GM19328 (cell line): Measurements from ENCODE around the gene DDO.

Experiments used
- ATAC-seq: cut with Tn5 transposase; IDR thresholded peaks from one replicate; pipeline ENCODE4 v1.9.1; 2021; ENCODE audit warnings: mild to moderate bottlenecking, moderate library complexity; ENCODE audit not compliant: unreplicated experiment

Gene DDO

DNA sequence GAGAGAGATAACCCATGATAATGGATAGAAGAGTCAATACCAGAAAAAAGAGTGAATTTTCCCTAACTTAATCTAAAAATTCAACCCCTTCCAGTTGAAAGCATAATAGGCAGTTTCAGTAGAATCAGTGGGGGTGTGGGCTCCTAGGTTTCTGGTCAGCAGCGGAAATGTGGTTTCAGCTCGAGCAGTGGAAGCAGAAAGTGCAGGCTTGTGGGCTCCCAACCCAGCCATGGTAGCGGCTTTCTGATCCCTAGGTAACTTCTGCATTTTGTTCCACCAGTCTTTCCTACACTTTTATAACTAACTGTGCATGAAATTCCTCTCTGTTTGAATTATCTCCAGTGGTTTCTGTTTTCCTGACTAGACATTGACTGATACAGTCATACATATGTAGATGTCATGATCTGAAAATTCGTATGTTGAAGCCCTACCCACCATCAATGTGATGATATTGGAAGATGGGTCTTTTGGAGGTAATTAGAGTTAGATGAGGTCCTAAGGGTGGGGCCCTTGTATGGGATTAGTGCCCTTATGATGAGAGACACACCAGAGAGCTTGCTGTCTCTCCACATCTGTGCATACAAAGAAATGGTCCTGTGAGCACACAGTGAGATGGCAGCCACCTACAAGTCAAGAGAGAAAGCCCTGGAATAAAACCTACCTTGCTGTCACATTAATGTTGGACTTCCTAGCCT lies 6.5 kb upstream of the DDO start:
- ATAC-seq = no peak

DNA sequence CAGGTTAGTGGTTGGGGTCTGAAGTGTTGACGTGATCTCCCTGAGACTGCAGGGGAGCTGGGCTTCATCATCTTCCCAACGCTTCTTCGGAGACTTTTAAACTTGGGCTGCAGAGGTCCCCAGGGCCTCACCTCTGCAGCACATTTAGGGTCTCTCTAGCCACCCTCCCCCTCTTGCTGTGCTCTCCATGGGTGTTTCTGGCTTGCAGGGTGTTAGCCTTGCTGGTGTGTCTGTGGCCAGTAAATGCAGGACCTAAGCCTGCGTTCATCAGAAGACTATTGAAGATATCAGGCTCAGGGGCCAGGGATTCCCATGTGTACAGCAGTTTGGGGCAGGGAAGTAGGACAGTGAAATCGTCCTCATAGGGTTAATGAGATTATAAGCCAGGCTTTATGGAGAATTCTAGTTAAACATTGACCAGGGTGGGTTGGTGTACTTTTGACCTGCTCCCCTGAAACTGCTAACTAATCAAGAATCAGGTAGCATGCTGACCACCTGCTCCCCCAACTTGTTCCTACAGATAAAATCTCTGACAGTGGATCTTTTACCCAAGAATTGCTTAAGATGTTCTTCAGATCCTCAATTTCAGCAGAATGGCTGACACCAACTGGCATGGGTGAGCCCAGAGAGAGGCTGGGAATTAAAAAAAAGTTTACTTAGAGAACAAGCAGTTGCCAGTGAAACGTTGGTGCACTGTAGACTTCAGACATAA lies 3.8 kb upstream of the DDO start:
- ATAC-seq = no peak

DNA sequence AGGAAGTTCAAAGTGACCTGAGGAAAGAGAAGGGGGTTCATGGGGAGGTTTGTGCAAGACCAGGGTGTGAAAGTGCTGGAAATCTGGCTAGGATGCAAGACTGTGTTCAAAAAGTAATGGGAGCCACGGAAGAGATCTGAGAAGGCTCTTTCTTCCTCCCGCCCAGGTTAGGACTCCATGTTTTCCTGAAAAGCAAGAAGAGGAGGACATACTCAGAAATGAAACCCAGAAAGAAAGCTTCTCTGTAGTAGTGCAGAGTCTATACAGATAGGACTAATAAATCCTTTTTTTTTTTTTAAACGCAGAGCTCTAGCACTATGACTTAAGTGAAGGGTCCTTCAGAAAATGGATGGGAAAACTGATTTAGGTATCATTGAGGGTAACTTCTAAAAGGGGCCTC lies 3.2 kb upstream of the DDO start:
- ATAC-seq = no peak

DNA sequence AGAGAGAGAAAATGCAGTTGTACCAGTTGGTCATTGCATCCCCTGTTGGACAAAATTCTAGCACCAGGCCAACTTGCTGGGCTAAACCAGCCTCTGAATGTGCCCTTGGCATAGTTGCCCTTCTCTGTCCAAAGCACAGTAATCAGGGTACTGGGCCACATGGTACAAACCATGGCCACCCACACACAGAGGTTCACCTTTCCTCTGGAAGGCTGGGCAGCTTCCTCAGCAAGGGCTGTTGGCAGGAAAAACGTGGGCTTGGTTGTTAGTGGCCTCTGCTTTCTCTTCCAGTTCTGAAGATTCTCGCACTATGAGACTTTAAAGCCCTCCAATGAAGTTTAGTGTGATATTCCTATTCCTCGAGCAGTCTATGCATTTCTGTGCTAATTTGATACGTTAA lies 706 bp downstream of the DDO start:
- ATAC-seq = no peak

DNA sequence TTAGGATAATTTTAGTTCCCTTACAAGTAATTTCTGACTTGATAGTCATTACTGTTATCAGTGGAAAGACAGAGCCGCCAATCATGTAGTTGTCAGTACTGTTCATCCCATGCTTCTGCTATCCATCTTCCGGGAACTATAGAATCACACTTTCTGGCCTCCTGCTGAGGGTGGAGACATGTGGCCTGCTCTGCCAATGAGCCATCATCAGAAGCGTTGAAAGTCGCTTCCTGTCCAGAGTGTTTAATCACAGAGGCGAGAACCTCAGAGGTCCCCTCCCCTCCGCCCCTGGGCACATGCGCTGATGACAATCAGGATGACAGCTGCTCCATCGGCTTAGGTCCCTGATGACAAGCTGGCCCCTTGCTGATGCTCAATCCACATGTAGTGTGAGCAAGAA lies 3.0 kb downstream of the DDO start:
- no peak for ATAC-seq

DNA sequence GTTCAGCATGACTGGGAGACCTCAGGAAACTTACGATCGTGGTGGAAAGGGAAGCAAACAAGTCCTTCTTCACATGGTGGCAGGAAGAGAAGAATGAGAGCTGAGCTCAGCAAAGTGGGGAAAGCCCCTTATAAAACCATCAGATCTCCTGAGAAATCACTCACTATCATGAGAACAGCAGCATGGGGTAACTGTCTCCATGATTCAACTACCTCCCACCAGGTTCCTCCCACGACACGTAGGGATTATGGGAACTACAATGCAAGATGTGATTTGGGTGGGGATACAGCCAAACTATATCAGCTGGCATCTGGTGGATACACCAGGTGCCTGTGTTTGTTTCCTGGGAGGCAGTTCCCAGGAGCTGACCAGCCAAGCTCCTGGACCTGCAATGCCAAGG lies 4.9 kb downstream of the DDO start:
- ATAC-seq = no peak

DNA sequence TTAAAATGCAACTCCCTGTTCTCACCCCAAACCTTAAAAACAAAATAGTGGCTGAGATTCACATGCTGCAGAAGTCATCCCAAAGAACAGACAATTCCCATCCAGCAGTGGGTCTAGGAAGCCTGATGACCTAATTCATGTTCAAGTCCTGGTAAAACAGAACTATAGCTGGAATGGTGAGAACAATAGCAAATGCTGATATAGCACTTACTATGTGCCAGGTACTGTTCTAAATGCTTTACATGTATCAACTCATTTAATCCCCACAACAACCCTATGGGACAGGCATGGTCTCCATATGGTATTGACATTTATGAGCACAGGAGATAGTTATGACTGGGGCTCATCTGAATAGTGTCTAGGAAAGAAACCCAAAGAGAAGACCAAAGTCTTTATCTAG lies 5.6 kb downstream of the DDO start:
- no peak for ATAC-seq

DNA sequence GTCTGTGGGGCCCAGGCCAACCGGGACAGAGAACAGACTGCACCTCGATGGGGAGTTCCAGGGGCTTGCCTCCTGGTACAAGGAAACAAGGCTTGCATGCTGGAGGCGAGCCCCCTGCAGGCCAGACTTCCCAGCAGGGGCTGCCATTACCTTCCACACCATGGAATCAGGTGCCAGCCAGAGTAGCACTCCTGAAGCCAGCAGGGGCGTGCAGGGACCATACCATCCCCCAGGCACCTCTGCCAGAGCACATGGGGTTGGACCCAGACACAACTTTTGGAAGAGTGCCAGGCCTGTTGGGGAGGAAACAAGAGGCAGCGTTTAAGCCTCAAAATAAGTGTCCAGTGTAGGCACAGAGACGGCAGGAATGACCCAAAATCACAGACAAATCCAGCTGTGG lies 6.5 kb downstream of the DDO start:
- ATAC-seq = no peak

DNA sequence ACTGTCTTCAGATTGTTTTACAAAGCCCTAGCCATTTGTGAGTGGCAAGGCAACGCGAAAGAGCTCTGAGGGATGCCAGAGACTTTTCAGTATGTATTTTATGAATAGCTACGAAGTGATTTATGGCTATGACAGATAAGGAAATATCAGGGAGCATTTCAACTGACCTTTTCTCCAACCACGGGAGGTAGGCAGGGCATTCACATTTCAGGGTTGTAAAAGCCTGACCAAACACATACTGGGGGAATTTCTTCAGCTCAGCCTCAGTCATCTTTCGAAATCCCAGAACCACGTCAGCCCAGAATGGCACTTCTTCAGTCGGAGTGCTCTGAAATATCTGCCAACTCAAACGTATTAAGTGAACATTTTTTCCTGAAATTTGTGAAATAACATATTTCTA lies 10.8 kb downstream of the DDO start:
- no peak for ATAC-seq

DNA sequence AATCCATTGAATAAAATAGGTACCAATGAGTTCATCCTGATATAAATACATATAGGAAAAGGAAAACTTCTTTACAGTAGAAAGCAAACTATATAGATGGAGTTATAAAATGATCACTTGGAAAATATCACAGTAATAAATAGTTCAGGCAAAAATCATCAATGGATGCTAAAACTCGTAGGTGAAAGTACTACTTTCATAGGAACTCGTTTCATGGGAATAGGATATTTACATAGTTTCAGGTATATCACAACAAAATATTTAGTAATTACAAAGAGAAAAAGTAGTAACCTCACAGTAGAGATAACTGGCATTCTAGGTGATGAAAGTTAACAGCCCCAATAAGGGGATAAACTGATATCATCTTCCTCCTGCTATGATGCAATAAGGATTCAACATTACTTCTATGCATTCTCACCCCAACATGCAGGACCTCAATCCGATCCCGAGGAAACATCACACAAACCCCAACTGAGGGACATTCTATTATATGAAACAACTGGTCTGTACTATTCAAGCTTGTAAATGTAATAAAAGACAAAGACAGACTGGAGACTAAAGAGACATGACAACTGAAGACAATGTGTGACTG lies 13.7 kb downstream of the DDO start:
- ATAC-seq = no peak

DNA sequence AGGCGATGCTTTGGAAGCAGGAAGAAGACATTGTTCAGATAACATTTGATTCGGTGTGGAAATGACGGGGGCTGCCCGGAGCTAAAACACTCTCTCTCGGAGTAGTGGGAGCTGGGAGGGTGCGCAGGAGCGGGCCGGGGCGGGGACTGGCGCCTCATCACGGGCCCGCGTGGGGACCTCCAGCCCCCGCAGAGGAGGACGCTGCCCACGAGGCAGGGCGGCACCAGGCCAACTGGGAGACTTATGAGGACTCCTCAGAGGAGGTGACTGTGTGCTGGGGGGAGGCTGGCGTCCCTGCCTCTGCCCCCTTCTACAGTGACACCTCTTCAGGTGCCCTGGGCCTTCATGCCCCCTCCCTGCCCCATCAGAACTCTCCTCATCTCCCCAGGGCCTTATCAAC lies 15.2 kb downstream of the DDO start:
- ATAC-seq = no peak

DNA sequence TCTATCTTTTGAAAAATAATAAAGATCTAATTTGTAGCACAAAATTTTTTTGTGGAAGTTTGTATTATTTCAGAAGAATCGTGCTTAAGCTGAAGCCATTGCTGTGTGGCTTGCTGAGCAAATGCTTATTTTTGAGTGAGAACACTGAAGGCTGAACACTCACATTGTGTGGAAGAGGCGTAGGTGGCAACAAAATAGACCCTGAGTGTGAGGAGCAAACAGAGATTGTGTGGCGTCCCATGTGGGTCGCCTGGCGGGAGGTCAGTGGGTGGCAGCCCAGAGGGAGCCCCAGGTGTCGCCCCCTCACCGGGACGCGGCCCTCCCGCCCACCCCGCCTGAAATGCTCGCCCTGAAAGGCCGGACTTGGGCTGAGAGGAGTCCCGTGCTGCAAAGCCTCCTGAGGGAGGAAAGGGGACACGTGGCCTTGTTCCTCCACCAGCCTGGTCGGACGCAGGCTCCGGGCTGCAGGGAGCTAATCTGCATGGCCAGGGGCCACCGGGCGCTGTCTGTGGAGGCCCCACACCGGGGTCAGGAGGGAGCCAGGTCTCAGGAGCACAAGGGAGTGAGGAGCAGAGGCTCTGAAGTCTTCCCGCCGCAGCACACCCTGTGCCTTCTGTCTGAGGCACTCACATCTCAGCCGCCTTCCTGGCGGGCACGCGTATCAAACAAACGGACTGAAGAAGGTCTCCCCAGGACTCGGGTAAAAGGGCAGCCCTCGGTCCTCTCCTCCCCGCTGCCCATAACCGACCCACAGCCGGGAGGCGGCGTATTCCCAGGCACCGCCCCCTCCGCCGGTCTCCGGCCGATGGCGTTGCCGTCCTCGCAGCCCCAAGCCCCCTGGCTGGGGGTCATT lies 15.9 kb downstream of the DDO start:
- no peak for ATAC-seq

DNA sequence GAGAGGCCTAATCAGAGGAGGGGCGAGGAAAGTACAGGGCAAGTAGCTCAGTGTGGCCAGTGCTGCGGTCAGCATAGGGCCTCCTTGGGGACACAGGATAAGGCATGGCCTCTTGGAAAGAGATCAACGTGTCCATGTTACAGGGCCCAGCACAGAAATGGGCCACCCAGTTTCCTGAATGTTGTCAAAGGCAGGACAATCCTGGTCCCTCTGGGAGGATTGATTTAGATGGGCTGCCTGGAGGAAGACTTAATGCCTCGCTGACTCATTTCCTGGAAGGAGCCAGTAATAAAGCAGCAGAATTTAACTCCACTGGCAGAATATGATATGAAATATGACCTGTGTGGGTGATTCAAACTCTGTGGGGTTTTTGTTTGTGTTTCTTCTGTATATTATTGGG lies 16.6 kb downstream of the DDO start:
- no peak for ATAC-seq

DNA sequence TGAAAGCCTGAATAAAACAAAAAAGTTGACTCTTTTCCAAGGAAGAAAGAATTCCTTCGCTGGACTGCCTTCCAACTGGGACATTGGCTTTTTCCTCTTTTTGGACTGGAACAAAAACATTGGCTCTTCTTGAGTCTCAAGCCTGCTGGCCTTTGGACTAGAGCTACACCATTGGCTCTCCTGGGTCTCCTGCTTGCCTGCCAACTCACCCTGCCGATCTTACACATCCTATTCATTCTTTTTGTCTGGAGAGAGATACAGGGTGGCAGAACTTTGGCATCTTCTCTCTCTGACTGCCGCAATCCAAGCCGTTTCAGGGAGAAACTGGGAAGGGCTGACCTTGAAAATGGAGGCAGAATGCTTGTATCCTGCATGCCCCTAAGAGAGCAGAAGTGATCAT lies 20.2 kb downstream of the DDO start:
- ATAC-seq = no peak

DNA sequence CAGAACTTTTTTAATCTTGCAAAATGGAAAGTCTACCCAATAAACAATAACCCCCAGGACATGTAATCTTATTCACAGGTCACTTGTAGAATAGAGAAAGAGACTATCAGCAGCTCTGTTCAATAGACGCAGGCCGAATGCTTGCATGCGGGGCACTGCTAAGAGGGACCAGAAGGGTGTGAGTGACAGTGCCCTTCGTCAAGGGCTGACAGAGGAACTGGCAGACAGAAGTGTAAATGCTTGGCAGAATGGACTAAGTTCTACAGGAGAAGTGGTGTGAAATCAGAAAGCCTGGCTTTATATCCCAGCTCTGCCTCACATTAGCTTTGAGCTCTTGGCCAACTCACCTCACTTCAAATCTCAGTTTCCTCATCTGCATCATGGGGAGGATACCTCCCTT lies 21.0 kb downstream of the DDO start:
- no peak for ATAC-seq

DNA sequence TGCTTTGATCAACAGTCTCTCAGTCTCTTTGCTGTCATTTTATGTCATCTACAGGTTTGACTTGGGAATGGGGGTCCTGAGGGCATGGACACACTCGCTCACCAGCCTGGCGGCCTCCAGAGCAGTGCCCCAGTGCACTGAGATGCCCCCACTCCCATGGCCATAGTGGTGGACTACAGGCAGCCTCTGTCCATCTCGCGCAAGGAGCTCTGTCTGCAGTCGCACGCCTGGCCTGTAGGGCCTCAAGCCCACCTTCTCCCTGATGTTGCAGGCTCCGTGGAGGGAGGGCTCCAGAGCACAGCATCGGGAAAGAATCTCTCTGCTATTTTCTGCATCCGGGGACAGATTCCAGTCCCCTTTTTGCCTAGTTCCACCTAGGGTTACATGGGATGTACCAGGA lies 22.6 kb downstream of the DDO start:
- no peak for ATAC-seq

DNA sequence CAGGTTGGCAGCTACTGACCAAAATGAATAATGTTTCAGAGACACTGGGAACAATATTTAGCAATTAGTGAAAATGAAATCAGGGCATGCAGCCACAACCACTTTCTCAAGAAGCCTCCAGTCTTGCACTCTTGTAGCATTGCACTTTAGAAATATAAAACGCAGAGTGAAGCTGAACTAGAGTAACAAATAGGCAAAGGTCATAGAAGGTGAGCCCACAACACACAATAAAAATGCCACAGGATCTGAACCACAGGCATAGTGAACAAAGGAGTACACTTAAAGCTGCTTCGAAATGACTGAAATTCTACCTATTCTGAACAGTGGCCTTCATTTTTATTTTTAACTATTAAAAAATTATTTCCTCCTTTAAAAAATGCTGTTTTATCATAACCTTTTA lies 25.0 kb downstream of the DDO start:
- no peak for ATAC-seq

DNA sequence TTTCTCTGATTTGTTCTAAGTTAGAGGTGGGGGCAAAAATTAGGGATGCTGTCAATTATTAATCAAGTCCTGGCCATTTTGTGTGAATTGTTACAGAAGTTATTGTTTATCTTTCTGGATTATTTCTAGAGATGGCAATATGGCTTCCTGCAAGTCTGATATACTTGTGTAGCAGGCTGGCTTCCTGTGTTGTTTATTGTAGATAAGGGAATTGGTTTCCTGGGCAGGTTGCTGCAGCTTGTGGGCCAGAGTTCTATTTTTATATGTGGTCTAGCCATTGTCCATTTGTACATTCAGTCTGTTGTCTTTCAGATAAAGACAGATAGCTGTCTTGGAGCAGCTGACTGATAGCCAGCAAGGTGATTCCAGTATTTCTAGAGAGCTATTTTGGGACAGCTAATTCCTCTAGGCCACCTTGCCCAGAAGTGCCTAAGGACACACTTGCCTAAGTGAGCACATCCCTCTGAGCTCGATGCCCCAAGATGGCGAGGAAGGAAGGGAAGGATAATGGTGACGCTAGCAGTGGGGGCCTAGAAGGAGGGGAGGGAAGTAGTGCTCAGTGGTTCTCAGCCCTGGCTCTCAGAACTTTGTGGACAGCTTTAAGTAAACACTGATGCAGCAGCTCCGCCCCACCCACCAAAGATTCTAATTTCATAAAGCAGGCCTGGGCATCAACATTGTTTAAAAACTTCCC lies 25.5 kb downstream of the DDO start:
- no peak for ATAC-seq

DNA sequence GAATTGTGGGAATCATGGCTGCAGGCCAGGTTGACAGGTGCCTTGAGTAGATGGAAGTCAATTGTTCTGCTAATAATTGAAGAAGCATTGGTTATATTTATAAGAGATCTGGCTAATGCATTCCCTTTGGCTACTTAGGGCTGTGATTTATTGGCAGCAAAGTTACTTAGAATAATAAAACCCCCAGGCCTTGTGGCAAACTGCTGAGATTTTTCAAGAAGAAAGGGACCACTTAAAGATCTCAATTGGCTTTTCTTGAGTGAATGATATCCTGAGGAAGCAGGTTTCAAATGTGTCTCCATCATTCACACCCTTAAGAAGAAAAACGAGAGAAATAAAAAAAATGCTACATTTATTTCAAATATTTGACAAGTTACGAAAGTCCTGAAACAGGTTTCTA lies 27.4 kb downstream of the DDO start:
- no peak for ATAC-seq

DNA sequence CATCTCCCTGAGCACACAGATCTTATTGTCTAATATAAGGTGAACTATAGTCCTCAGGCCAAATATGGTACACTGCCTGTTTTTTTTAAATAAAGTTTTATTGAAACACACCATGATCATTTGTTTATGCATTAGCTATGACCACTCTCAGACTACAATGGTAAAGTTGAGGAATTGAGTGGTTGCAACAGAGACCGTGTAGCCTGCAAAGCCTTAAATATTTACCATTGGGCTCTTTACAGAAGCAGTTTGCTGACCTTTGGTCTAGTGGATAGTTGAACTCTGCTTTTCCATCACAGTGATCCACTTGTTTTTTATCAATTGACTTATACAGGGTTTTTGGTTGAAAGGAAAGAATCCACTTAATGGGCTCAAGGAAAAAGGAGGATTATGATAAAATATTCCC lies 29.9 kb downstream of the DDO start:
- ATAC-seq = no peak

DNA sequence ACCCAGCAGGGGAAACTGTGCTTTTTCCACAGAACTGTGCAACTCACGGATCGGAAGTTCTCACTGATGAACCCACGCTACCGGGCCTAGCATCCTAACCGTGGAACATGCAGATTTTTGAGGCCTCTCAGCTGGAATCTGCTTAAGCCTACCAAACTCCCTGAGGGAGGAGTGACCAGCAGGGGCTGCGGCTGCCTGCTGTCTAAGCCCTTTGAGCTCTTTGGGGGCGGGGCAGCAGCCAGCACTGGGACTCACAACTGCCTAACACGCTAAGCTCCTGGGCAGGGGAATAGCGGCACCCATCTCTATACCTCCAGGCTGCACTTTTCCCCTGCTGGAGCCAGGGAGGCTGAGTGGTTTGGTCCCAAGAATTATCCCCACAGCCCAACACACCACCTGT lies 36.8 kb downstream of the DDO start:
- ATAC-seq = no peak
